CD4-positive, alpha-beta T cell treated with Interleukin-15 for 4 hours (primary cell): ENCODE data around the gene ACSBG1.

Experiments
- DNase-seq: peaks from one replicate; pipeline ENCODE4 v3.0.0-alpha.2; 2020; ENCODE audit warnings: low spot score

The ACSBG1 gene

GRCh38 chr15:78130466-78131294 is 103.7 kb downstream of the ACSBG1 start:
- no peak for DNase-seq

GRCh38 chr15:78129751-78130287 is 104.5 kb downstream of the ACSBG1 start:
- no peak for DNase-seq

DNA sequence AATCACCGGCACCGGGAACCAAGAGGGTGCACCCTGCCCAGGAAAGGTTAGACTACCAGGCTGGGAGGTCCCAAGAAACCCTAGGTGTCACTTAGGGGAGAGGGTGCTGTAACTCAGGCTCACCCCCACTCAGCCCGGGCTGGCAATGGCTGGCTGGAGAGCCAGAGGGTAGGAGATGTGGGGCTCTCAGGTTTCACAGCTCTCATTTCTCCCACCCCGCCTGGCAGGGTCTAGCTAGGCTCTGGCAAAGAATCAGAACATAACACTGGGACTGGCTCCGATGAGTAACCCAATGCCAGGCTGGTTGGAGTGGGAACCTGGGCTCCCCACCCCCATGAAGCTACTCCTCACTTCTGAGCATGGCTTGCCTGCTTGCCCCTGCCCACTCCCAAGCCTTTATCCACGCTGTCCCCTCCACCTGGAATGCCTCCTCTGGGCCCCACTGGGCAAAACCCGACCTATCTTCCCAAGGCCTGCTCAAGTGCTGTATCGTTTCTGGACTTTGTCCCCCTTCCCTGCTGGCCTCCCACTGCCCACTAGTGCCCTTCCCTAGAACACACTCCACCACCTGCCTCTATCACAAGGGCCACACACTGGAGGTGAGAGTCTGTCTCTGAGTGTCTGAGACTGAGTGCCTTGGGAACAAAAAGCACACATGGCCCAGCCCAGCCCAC is 105.2 kb downstream of the ACSBG1 start:
- DNase-seq: no peak

DNA sequence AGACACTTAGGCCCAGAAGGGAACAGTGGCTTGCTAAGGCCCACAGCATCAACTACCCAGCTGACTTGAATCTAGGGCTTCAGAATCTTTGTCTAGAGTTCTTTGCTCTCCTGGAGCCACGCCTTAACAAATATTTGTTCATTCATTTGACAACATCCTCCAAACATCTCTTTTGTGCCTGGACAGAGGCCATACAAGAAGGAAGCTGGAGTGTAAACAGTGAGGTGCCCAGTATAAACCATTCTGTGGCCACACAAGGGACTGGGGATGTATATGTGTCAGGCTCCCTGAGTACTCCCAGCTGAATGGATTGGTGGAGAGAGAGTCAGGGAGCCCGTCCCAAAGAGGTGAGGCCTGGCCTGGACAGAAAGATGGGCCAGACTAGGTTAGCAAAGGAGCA is 106.5 kb downstream of the ACSBG1 start:
- no peak for DNase-seq

- no peak for DNase-seq
Observed at GRCh38 chr15:78125267-78125666, 109.1 kb downstream of the ACSBG1 start.

DNA sequence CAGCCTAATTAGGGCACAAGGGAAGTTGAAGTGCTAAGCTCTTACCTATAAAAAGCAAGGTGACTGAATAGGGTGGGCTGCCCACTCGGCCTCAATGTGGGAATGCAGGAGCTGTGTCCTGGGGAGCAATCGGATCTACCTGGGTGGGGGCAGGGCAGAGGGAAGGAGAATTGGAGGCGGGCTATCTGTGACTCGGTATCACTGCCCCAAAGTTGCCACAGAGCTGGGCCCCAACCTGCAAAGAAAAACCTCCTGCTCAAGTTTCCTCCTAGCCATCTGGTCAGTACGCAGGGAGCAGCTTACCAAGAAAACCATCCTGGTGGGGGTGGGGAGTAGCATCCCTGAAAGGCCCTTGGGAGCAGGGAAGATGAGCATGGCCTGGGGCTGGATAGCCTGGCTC is 113.8 kb downstream of the ACSBG1 start:
- no peak for DNase-seq
